Nephron progenitor cell (in vitro differentiated cells): Measurements from ENCODE around the gene CUBN.

Experiments
- DNase-seq: peaks from one replicate; pipeline ENCODE4 v3.0.0; 2021
- H3K27ac Mint-ChIP-seq: 2 replicates; pipeline ENCODE4 v1.8.0; 2021; ENCODE audit warnings: mild to moderate bottlenecking, moderate library complexity, mixed read lengths
- H3K27me3 Mint-ChIP-seq: 2 replicates; pipeline ENCODE4 v1.8.0; 2021; ENCODE audit warnings: mild to moderate bottlenecking, low read depth, mixed read lengths; ENCODE audit not compliant: poor library complexity
- H3K36me3 Mint-ChIP-seq: 2 replicates; pipeline ENCODE4 v1.8.0; 2021; ENCODE audit warnings: low read depth, mixed read lengths
- H3K4me1 Mint-ChIP-seq: 2 replicates; pipeline ENCODE4 v1.8.0; 2021; ENCODE audit warnings: mixed read lengths
- H3K4me3 Mint-ChIP-seq: 2 replicates; pipeline ENCODE4 v1.8.0; 2021; ENCODE audit warnings: mild to moderate bottlenecking, moderate library complexity, mixed read lengths
- H3K9me3 Mint-ChIP-seq: 2 replicates; pipeline ENCODE4 v1.8.0; 2021; ENCODE audit warnings: mild to moderate bottlenecking, moderate library complexity, mixed read lengths
- TF ChIP-seq, protein P1 (sequence below): fragments of 200-600 bp; sonication (generic); IDR thresholded peaks from 2 replicates; pipeline ENCODE4 v1.5.0; 2021; ENCODE audit warnings: antibody characterized with exemption

Gene CUBN

DNA sequence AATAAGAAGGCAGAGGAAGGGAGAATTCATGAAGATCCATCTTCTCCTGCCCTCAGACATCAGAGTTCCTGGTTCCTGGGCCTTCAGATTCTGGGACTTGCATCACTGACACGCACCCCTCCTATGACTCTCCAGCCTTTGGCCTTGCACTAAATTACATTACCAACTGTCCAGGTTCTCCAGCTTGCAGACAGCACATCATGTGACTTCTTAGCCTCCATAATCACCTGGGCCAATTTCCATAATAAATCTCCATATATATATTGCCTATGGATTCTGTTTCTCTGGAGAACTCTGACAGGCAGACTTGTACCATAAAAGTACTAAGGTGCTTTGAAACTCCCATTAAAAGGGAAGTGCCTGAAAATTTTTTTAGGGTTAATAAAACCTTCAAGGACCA lies 335.6 kb downstream of the CUBN start:
- no peak for DNase-seq
- peaks cover 40% of the 10 kb centered on the region for H3K9me3 Mint-ChIP-seq
- H3K4me1 Mint-ChIP-seq, result peaks cover 19% of the 10 kb centered on the region
- H3K27ac Mint-ChIP-seq, result no peak overlapping the region
- TF ChIP-seq, protein P1, sequence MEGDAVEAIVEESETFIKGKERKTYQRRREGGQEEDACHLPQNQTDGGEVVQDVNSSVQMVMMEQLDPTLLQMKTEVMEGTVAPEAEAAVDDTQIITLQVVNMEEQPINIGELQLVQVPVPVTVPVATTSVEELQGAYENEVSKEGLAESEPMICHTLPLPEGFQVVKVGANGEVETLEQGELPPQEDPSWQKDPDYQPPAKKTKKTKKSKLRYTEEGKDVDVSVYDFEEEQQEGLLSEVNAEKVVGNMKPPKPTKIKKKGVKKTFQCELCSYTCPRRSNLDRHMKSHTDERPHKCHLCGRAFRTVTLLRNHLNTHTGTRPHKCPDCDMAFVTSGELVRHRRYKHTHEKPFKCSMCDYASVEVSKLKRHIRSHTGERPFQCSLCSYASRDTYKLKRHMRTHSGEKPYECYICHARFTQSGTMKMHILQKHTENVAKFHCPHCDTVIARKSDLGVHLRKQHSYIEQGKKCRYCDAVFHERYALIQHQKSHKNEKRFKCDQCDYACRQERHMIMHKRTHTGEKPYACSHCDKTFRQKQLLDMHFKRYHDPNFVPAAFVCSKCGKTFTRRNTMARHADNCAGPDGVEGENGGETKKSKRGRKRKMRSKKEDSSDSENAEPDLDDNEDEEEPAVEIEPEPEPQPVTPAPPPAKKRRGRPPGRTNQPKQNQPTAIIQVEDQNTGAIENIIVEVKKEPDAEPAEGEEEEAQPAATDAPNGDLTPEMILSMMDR, result no peak
- no peaks in the 10 kb centered on the region for H3K27me3 Mint-ChIP-seq
- no peak overlapping the region for H3K4me3 Mint-ChIP-seq
- H3K36me3 Mint-ChIP-seq, result peaks cover 71% of the 10 kb centered on the region

DNA sequence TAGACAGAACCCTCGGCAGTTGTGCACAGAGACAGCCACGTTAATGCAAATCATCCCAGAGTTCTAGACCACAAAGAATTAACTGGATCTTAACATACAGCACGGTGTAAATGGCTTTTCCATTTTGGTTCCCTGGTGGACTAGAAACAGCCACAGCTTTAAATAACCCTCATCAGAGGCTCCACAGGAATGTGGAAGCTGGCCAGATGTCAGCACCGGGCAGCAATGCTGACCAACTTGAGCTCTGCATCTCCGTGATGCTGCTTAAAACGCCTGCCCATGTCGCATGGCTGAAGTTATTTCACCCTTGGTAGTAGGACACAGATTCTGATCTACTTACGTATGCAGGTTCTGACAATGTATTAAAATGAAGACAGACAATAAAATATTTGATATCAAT lies 336.9 kb downstream of the CUBN start:
- Mint-ChIP-seq H3K9me3 (peaks cover 34% of the 10 kb centered on the region), H3K27me3 (no peaks in the 10 kb centered on the region), H3K27ac (no peak overlapping the region)

DNA sequence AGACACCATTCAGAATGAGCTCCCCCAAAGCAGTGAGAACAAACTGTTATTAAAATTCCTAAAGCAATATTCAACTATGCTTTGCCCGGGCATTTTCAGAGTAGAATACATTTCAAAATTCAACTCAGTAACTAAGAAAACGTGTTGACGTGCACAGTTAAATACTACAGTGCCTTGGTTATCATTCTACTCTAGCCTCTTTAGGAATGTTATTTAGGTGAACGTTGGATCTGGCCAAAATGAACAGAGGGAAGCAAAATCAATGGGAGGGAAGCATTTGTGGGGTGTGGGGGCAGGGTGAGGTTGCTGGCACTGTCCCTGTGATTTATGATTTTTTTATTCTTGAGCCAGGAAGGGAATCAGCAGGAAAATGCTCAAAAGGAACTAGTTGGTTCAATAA lies 339.8 kb downstream of the CUBN start:
- peaks cover 37% of the 10 kb centered on the region for H3K9me3 Mint-ChIP-seq
- TF ChIP-seq, protein P1, result no peak
- H3K27ac Mint-ChIP-seq, result peak overlapping the region; percentile 97
- peaks cover 37% of the 10 kb centered on the region for H3K4me1 Mint-ChIP-seq
- peaks cover 80% of the 10 kb centered on the region for H3K36me3 Mint-ChIP-seq
- H3K27me3 Mint-ChIP-seq, result peaks cover 3% of the 10 kb centered on the region
- DNase-seq, result no peak
- H3K4me3 Mint-ChIP-seq, result peak overlapping the region; percentile 3

More for the DNA sequence above, 336.9 kb downstream of the CUBN start:
- no peak overlapping the region for H3K4me3 Mint-ChIP-seq
- H3K4me1 Mint-ChIP-seq, result peaks cover 33% of the 10 kb centered on the region
- DNase-seq, result no peak
- H3K36me3 Mint-ChIP-seq, result peaks cover 76% of the 10 kb centered on the region
- TF ChIP-seq, protein P1, result no peak

DNA sequence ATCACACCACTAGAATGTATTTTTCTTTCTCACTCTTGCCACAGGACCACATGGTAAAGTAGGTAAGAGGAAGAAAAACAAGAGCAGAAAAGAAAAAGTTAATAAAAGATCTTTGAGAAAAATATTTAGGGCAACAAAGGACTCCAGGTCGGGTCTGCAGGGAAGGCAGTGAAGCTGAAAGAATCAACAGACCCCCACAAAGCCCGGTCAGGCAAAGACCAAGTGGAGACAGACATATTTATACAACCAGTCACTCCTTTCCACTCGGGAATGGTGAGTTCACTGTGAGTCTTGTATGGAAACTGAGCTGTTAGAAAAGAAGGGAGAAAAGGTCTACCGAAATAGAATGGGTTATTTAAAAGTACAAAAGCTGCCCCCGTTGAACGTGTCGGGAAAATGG lies 340.4 kb downstream of the CUBN start:
- Mint-ChIP-seq H3K27me3 (peaks cover 3% of the 10 kb centered on the region), H3K27ac (peak overlapping the region; percentile 97), H3K4me1 (peaks cover 37% of the 10 kb centered on the region), H3K9me3 (peaks cover 40% of the 10 kb centered on the region), H3K4me3 (peak overlapping the region; percentile 61), H3K36me3 (peaks cover 83% of the 10 kb centered on the region)
- DNase-seq, result no peak
- TF ChIP-seq, protein P1, result no peak

DNA sequence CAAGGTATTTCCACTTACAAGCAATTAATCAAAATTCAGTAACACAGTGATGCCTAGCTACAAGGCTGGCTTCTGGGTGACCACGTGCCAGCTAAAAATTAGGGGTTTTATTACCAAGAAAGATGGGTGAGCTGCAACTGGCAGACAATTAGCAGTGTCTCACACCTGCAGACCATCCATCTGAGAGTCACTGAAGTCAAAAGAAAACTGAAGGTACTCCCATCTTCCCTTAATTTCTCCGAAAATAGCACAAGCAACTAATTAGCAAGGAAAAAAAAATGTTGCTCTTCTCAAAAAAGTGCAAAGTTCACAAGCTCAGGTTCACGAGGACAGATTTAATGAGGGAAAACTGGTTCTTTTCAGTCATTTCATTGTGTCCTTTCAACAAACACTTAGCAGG lies 340.8 kb downstream of the CUBN start:
- peaks cover 37% of the 10 kb centered on the region for H3K4me1 Mint-ChIP-seq
- no peak for DNase-seq

DNA sequence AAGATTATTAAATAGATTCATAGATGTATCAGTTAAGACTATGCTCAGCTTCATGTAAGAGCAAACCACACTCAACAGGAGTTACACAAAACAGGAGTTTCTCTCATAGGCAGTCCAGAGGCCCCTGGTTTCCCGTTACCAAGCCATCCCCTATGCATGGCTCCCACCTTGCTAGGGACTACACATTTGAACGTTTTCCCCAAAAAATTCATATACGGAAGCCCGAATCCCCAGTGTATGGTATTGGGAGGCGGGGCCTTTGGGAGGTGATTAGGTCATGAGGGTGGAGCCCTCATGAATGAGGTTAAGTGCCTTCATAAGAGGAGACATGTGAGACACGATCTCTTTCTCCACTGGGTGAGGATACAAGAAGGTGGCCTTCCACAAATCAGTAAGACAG lies 341.5 kb downstream of the CUBN start:
- TF ChIP-seq, protein P1, result no peak
- no peak overlapping the region for H3K4me3 Mint-ChIP-seq
- H3K36me3 Mint-ChIP-seq, result peaks cover 79% of the 10 kb centered on the region
- peak overlapping the region; percentile 66 for H3K27ac Mint-ChIP-seq
- H3K9me3 Mint-ChIP-seq, result peaks cover 32% of the 10 kb centered on the region
- peaks cover 37% of the 10 kb centered on the region for H3K4me1 Mint-ChIP-seq
- peaks cover 3% of the 10 kb centered on the region for H3K27me3 Mint-ChIP-seq
- DNase-seq, result no peak

More for the DNA sequence above, 340.8 kb downstream of the CUBN start:
- Mint-ChIP-seq H3K27me3 (peaks cover 3% of the 10 kb centered on the region), H3K4me3 (peak overlapping the region; percentile 61), H3K36me3 (peaks cover 83% of the 10 kb centered on the region), H3K9me3 (peaks cover 38% of the 10 kb centered on the region), H3K27ac (peak overlapping the region; percentile 97)
- TF ChIP-seq, protein P1, result no peak
